K562 (cell line): Measurements from ENCODE around the gene SORBS2. TPM values are rescaled to one million over a fixed set of nuclear protein-coding genes. Genes with fewer than 3 reads are reported as not detected.

Experiments
- ATAC-seq: fragments of 200-7000 bp; cut with Tn5 transposase; 3 replicates; pipeline ENCODE4 v1.9.1; 2020; ENCODE audit warnings: moderate library complexity
- BruUV-seq: library from RNA; stranded (reverse); fragments of 400-500 nt; replicated peaks from 2 replicates; lab custom pipeline; 2021; lab: Mats Ljungman, UMichigan
- CTCF ChIA-PET: fragments of 300-600 bp; formaldehyde crosslinking; extraction: SDS; loops from one replicate; lab custom pipeline; 2021; ENCODE audit warnings: low intra/inter-chr PET ratio; lab: Yijun Ruan, JAX
- POLR2A ChIA-PET: fragments of 300-600, 350-650 bp; sonication (Branson Sonifier 250); formaldehyde crosslinking; extraction: SDS; loops from one replicate; lab custom pipeline; 2021; ENCODE audit warnings: antibody characterized with exemption, inconsistent platforms; lab: Yijun Ruan, JAX
- DNase-seq, 4 experiments: peaks; one replicate each; pipeline versions ENCODE4 v3.0.0 to v3.0.0-alpha.2; 2011 to 2018; ENCODE audit warnings: low spot score in 3 of 4, mixed read lengths in 3 of 4; ENCODE audit errors: extremely low read depth in 1 of 4
- FAIRE-seq: peaks from 2 replicates; lab custom pipeline; 2011; peaks lifted over from hg19 to GRCh38; lab: Jason Lieb, UNC
- H2AFZ ChIP-seq: 2 replicates; pipeline ENCODE4 v1.6.0; 2011; ENCODE audit warnings: low read depth, low read length, control low read depth, inconsistent platforms
- H3K27ac ChIP-seq: fragments of 200-600 bp; 3 replicates; pipeline ENCODE4 v1.8.0; 2011; ENCODE audit warnings: low read depth, mild to moderate bottlenecking, control low read depth, inconsistent platforms, low read length, moderate library complexity, mixed read lengths; ENCODE audit errors: extremely low read depth
- H3K27me3 ChIP-seq, 2 experiments: fragments of 300-600 bp in 1 of 2; 2 replicates in 1 of 2; 3 replicates in 1 of 2; pipeline versions ENCODE4 v1.6.0 to v1.8.0; 2011; ENCODE audit warnings: inconsistent platforms in 2 of 2, low read length in 2 of 2, mild to moderate bottlenecking in 1 of 2, mixed read lengths in 1 of 2, moderate library complexity in 1 of 2; ENCODE audit not compliant: control insufficient read depth in 2 of 2, insufficient read depth in 2 of 2
- H3K36me3 ChIP-seq: fragments of 300-600 bp; 3 replicates; pipeline ENCODE4 v1.8.0; 2011; ENCODE audit warnings: mild to moderate bottlenecking, low read length, inconsistent platforms; ENCODE audit not compliant: control insufficient read depth, insufficient read depth
- H3K4me1 ChIP-seq, 2 experiments: fragments of 200-600 bp in 1 of 2; replicated peaks in 1 of 2; 2 replicates in 1 of 2; 3 replicates in 1 of 2; pipeline versions ENCODE4 v1.5.1 to v1.8.0; 2011; ENCODE audit warnings: inconsistent platforms in 2 of 2, low read length in 2 of 2, mild to moderate bottlenecking in 1 of 2, mixed read lengths in 1 of 2, moderate library complexity in 1 of 2; ENCODE audit not compliant: control insufficient read depth in 2 of 2, insufficient read depth in 2 of 2
- H3K4me2 ChIP-seq: 2 replicates; pipeline ENCODE4 v1.6.1; 2011; ENCODE audit warnings: low read length, control low read depth, inconsistent platforms, mixed read lengths; ENCODE audit not compliant: insufficient read depth
- H3K4me3 ChIP-seq: fragments of 200-600 bp; sonication (generic), shearing (Covaris generic); 2 replicates; pipeline ENCODE4 v1.5.1; 2016; ENCODE audit warnings: control low read depth, inconsistent platforms
- H3K79me2 ChIP-seq: fragments of 200-600 bp; 3 replicates; pipeline ENCODE4 v1.8.0; 2011; ENCODE audit warnings: low read length, inconsistent platforms; ENCODE audit not compliant: control insufficient read depth, insufficient read depth
- H3K9ac ChIP-seq, 2 experiments: 2 replicates each; pipeline versions ENCODE4 v1.6.0 to v1.6.1; 2011; ENCODE audit warnings: low read depth in 2 of 2, low read length in 2 of 2, control low read depth in 1 of 2, inconsistent platforms in 1 of 2, mild to moderate bottlenecking in 1 of 2, mixed read lengths in 1 of 2; ENCODE audit not compliant: insufficient read depth in 1 of 2
- H3K9me1 ChIP-seq: one replicate; pipeline ENCODE4 v1.6.0; 2011; ENCODE audit warnings: inconsistent platforms, mild to moderate bottlenecking, low read length, moderate library complexity; ENCODE audit not compliant: control insufficient read depth, insufficient read depth
- H3K9me3 ChIP-seq: replicated peaks from 2 replicates; pipeline ENCODE4 v1.5.1; 2011; ENCODE audit warnings: low read depth, low read length, inconsistent platforms; ENCODE audit not compliant: control insufficient read depth, insufficient read depth
- H4K20me1 ChIP-seq: replicated peaks from 2 replicates; pipeline ENCODE4 v1.6.1; 2011; ENCODE audit warnings: low read length, inconsistent platforms, mixed read lengths; ENCODE audit not compliant: control insufficient read depth, insufficient read depth
- ARID1B ChIP-seq: fragments of 450-650 bp; IDR thresholded peaks from 2 replicates; pipeline ENCODE4 v1.6.1; 2016; ENCODE audit warnings: antibody characterized with exemption, mild to moderate bottlenecking, inconsistent platforms
- BHLHE40 ChIP-seq: IDR thresholded peaks from 2 replicates; pipeline ENCODE4 v1.6.1; 2011; ENCODE audit warnings: low read length, improper control_type of control experiment
- FOSL1 ChIP-seq: fragments of 200-800 bp; sonication (Bioruptor generic); conservative IDR thresholded peaks from 2 replicates; pipeline ENCODE4 v1.6.1; 2016; ENCODE audit warnings: missing genetic modification characterization, missing compliant biosample characterization
- FOXK2 ChIP-seq, 2 experiments: fragments of 450-650 bp; IDR thresholded peaks in 1 of 2; conservative IDR thresholded peaks in 1 of 2; 2 replicates each; pipeline ENCODE4 v1.6.1; 2016; ENCODE audit warnings: low read depth in 2 of 2, mild to moderate bottlenecking in 1 of 2
- HDAC2 ChIP-seq: fragments of 450-650 bp; IDR thresholded peaks from 2 replicates; pipeline ENCODE4 v1.6.1; 2016; ENCODE audit warnings: mild to moderate bottlenecking
- HDAC6 ChIP-seq: IDR thresholded peaks from 2 replicates; pipeline ENCODE4 v1.6.1; 2012; ENCODE audit warnings: low read depth, mild to moderate bottlenecking, control low read depth, inconsistent platforms, low read length, moderate library complexity
- KAT8 ChIP-seq: fragments of 450-650 bp; IDR thresholded peaks from 2 replicates; pipeline ENCODE4 v1.6.1; 2016; ENCODE audit warnings: low read depth, mild to moderate bottlenecking
- KHSRP ChIP-seq: fragments of 450-650 bp; IDR thresholded peaks from 2 replicates; pipeline ENCODE4 v1.6.1; 2017
- RAD21 ChIP-seq, 2 experiments: fragments of 250-450 bp in 1 of 2; fragments of 450-650 bp in 1 of 2; sonication (Bioruptor Pico) in 1 of 2; formaldehyde crosslinking in 1 of 2; IDR thresholded peaks in 1 of 2; conservative IDR thresholded peaks in 1 of 2; 2 replicates each; pipeline versions ENCODE4 v1.4.0 to v1.8.0; 2020 to 2022; ENCODE audit warnings: mild to moderate bottlenecking in 2 of 2, moderate library complexity in 1 of 2
- SUPT5H ChIP-seq: fragments of 450-650 bp; IDR thresholded peaks from 2 replicates; pipeline ENCODE4 v1.6.1; 2016
- ZBTB5 ChIP-seq: fragments of 450-650 bp; IDR thresholded peaks from 2 replicates; pipeline ENCODE4 v1.6.1; 2017; ENCODE audit warnings: antibody characterized with exemption
- WGBS: fragments of 100-300 bp; shearing (Covaris generic); methylation state at CpG from one replicate; pipeline ENCODE4 v1.1.6; 2016; ENCODE audit warnings: low coverage, mixed read lengths; ENCODE audit not compliant: insufficient coverage; ENCODE audit errors: missing lambda C conversion rate; 5-methylcytosine and 5-hydroxymethylcytosine counted together
- in situ Hi-C: fragments of 300-500 bp; cut with MboI; formaldehyde crosslinking; loops from 4 replicates; pipeline ENCODE4 v1.15.0; 2018; ENCODE audit warnings: inconsistent platforms, mixed read lengths
- intact Hi-C: fragments of 100-400 bp; cut with micrococcal nuclease; formaldehyde crosslinking; loops from 2 replicates; pipeline ENCODE4 v1.14.2; 2022
- polyA plus RNA-seq, 8 experiments: library from polyadenylated mRNA; depleted of rRNA in 4 of 8; stranded (reverse) in 5 of 8; unstranded in 3 of 8; fragments of >200 nt; fragmentation: Nextera tagmentation in 2 of 8; fragmentation: Illumina TruSeq in 1 of 8; extraction: Ambion mirVana in 2 of 8; extraction: Trizol in 1 of 8; gene quantifications; 2 replicates each; pipeline versions ENCODE4 v1.2.1 to v1.2.3, GENCODE V29; 2011 to 2014; ENCODE audit warnings: inconsistent platforms in 1 of 8, missing spikeins in 1 of 8
- total RNA-seq, 7 experiments: library from RNA; depleted of rRNA in 6 of 7; stranded (reverse); fragments of >200 nt in 6 of 7; fragmentation: Illumina TruSeq in 2 of 7; extraction: Trizol in 2 of 7; gene quantifications; 2 replicates each; pipeline versions ENCODE4 v1.2.1 to v1.2.3, GENCODE V29; 2011 to 2021; ENCODE audit warnings: low replicate concordance in 1 of 7
- TF ChIP-seq, protein P1 (sequence below): fragments of 250-450 bp; sonication (Bioruptor Pico); IDR thresholded peaks from 2 replicates; pipeline ENCODE4 v1.8.0; 2022; ENCODE audit warnings: moderate library complexity, mild to moderate bottlenecking, inconsistent platforms
- TF ChIP-seq, protein P2 (sequence below), 2 experiments: fragments of 450-650 bp in 1 of 2; sonication (generic) in 1 of 2; formaldehyde crosslinking in 1 of 2; IDR thresholded peaks in 1 of 2; conservative IDR thresholded peaks in 1 of 2; 2 replicates each; pipeline versions ENCODE4 v1.6.1 to v1.8.1; 2016 to 2023; ENCODE audit warnings: mild to moderate bottlenecking in 2 of 2, moderate library complexity in 2 of 2, inconsistent platforms in 1 of 2, missing genetic modification reagents in 1 of 2

SORBS2 gene
- total and polyA plus RNA-seq, 9 of the 15 experiments (the other 6 are each of a cell fraction or from before 2014, with no cell fraction given), result 0.29 TPM; not detected in 8

- no peak for ATAC-seq
- no peak overlapping the region for H3K9ac ChIP-seq
- POLR2A ChIA-PET, result no interaction called here
Measured at GRCh38 chr4:185839194-185839712, 27.3 kb upstream of the SORBS2 start.

DNA sequence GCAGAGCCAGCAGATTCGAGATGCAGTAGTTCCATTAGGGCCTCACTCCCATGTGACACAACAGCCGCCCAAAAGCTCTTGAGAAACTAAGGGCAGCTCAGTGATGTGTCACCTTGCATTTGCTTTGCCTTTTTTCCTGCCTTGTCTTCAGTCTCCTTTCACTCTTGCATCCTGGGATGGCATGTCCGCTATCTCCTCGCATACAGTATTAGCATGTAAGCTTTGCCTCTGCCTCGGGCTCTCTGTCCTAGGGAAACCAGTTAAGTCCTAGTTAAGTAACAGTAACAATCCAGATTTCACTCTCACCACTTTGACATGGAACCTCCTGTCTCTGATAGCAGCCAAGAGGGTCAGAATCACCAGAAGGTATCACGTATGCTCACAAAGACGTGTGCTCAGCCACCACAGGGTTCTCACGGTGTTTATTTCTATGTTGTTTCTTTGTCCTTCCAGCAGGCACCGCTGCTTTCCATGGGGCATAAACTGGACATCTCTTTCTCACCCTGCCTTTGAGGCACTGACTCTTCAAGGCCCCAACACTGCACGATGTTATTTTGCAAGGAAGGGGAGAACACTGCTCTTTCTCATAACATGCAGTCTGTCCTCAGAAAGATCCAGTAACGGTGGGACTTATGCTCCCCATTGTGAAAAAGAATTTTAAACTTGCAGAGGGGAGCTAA, 26.7 kb upstream of the SORBS2 start:
- POLR2A ChIA-PET, result interaction anchor here (0.6 kb wide), 1 partner anchor 280 kb away, joined by 3 read pairs; no protein-coding TSS in a partner anchor
- H3K36me3 ChIP-seq, result no peaks in the 10 kb centered on the region
- no peaks in the 10 kb centered on the region for H4K20me1 ChIP-seq
- H3K4me1 ChIP-seq, result no peaks in the 10 kb centered on the region
- H3K27ac ChIP-seq, result no peak overlapping the region
- no TSS peak for BruUV-seq
- in situ Hi-C loops (no loop called here), intact Hi-C loops (no loop called here)
- CTCF ChIA-PET, result no interaction called here
- no peak overlapping the region for H3K4me2 ChIP-seq
- H3K79me2 ChIP-seq, result no peaks in the 10 kb centered on the region
- ATAC-seq (no peak), DNase-seq (no peak), FAIRE-seq (no peak)
- H3K9me3 ChIP-seq, result no peaks in the 10 kb centered on the region
- no peaks in the 10 kb centered on the region for H3K9me1 ChIP-seq
- H3K9ac ChIP-seq, result no peak overlapping the region
- peaks cover 2 to 11% of the 10 kb centered on the region in 2 experiments; a peak in 2 of 5 replicates for H3K27me3 ChIP-seq
- WGBS, result 0% methylated on average over 11 of the region's 11 CpGs
- no peak overlapping the region for H2AFZ ChIP-seq
- H3K4me3 ChIP-seq, result no peak overlapping the region
- TF ChIP-seq KAT8, result no peak
- no peak for TF ChIP-seq FOXK2 (conservative IDR thresholded peaks at IDR 0.05 in 1 of 2, IDR thresholded peaks at IDR 0.05 in 1 of 2; ENCODE audit: low read depth in 2 of 2)
- TF ChIP-seq KHSRP, result no peak
- no peak for TF ChIP-seq ZBTB5
- TF ChIP-seq, protein P1, sequence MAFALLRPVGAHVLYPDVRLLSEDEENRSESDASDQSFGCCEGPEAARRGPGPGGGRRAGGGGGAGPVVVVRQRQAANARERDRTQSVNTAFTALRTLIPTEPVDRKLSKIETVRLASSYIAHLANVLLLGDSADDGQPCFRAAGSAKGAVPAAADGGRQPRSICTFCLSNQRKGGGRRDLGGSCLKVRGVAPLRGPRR (CRISPR knock-in tag), result no peak
- TF ChIP-seq SUPT5H, result no peak
- no peak for TF ChIP-seq RAD21 (CRISPR knock-in tag; conservative IDR thresholded peaks at IDR 0.05 in 1 of 2, IDR thresholded peaks at IDR 0.05 in 1 of 2)
- no peak for TF ChIP-seq HDAC2
- TF ChIP-seq HDAC6, result no peak
- no peak for TF ChIP-seq BHLHE40

More at GRCh38 chr4:185839194-185839712, 27.3 kb upstream of the SORBS2 start:
- H3K27ac ChIP-seq, result no peak overlapping the region
- no peaks in the 10 kb centered on the region for H3K36me3 ChIP-seq
- intact Hi-C loops (no loop called here), in situ Hi-C loops (no loop called here)
- H4K20me1 ChIP-seq, result no peaks in the 10 kb centered on the region
- H3K4me1 ChIP-seq, result no peaks in the 10 kb centered on the region
- no peaks in the 10 kb centered on the region for H3K79me2 ChIP-seq
- H3K9me3 ChIP-seq, result no peaks in the 10 kb centered on the region
- peaks cover 2 to 11% of the 10 kb centered on the region in 2 experiments; a peak in 2 of 5 replicates for H3K27me3 ChIP-seq
- WGBS, result 0% methylated on average over 9 of the region's 9 CpGs
- no peak overlapping the region for H3K4me2 ChIP-seq
- no TSS peak for BruUV-seq
- no peak for FAIRE-seq
- H2AFZ ChIP-seq, result no peak overlapping the region
- CTCF ChIA-PET, result no interaction called here
- TF ChIP-seq, protein P2, sequence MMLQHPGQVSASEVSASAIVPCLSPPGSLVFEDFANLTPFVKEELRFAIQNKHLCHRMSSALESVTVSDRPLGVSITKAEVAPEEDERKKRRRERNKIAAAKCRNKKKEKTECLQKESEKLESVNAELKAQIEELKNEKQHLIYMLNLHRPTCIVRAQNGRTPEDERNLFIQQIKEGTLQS (IDR thresholded peaks at IDR 0.05), result 0 out of 2 replicates have a peak, but pooled peaks have one; percentile 19
- TF ChIP-seq, protein P2 (CRISPR knock-in tag; conservative IDR thresholded peaks at IDR 0.05), result no peak
- TF ChIP-seq ARID1B (no peak), FOSL1 (tag) (peak; percentile 90)
- H3K4me3 ChIP-seq, result no peak overlapping the region
- no peaks in the 10 kb centered on the region for H3K9me1 ChIP-seq
- no peak for DNase-seq
